Activated T-helper 17 cell treated with anti-CD3 and anti-CD28 coated beads, Interleukin-2, amount 50 U/mL, for 72 hours (primary cell): ENCODE measurements around the gene APBB2. TPM values are rescaled to one million over a fixed set of nuclear protein-coding genes. Genes with fewer than 3 reads are reported as not detected.
A peak's percentile ranks its signal among the peaks of the same experiment; 100 is the strongest.

Experiments used
- ATAC-seq: fragments of 150-1000 bp; cut with Tn5 transposase; replicated peaks from 2 replicates; pipeline ENCODE4 v1.10.0; 2021; ENCODE audit warnings: mild to moderate bottlenecking, moderate library complexity
- H3K27ac Mint-ChIP-seq: one replicate; pipeline ENCODE4 v1.8.0; 2022; ENCODE audit warnings: mixed read lengths
- H3K27me3 Mint-ChIP-seq: one replicate; pipeline ENCODE4 v1.8.0; 2022; ENCODE audit warnings: mixed read lengths
- H3K36me3 Mint-ChIP-seq: one replicate; pipeline ENCODE4 v1.8.0; 2022; ENCODE audit warnings: low read depth, mild to moderate bottlenecking, mixed read lengths
- H3K4me1 Mint-ChIP-seq: one replicate; pipeline ENCODE4 v1.8.0; 2022; ENCODE audit warnings: mixed read lengths
- H3K4me3 Mint-ChIP-seq: one replicate; pipeline ENCODE4 v1.8.0; 2022; ENCODE audit warnings: mild to moderate bottlenecking, mixed read lengths
- H3K9me3 Mint-ChIP-seq: one replicate; pipeline ENCODE4 v1.8.0; 2022; ENCODE audit warnings: mixed read lengths
- total RNA-seq, 2 donors: library from RNA; stranded (reverse); gene quantifications; one replicate each; pipeline ENCODE4 v1.2.3, GENCODE V29; 2022

The APBB2 gene
- total RNA-seq, 2 donors from 2014 or later, result 1.6 to 3.0 TPM

- Mint-ChIP-seq H3K27ac (no peak overlapping the region), H3K27me3 (peaks cover 6% of the 10 kb centered on the region), H3K9me3 (no peaks in the 10 kb centered on the region), H3K36me3 (no peaks in the 10 kb centered on the region), H3K4me3 (no peak overlapping the region), H3K4me1 (no peaks in the 10 kb centered on the region)
- ATAC-seq, result no peak
Measured at GRCh38 chr4:40778090-40778489, 436.3 kb downstream of the APBB2 start.

GRCh38 chr4:40769266-40769665 lies 445.1 kb downstream of the APBB2 start:
- no peaks in the 10 kb centered on the region for H3K36me3 Mint-ChIP-seq
- no peaks in the 10 kb centered on the region for H3K9me3 Mint-ChIP-seq
- H3K27me3 Mint-ChIP-seq, result peaks cover 13% of the 10 kb centered on the region
- no peak overlapping the region for H3K27ac Mint-ChIP-seq
- H3K4me3 Mint-ChIP-seq, result no peak overlapping the region
- no peaks in the 10 kb centered on the region for H3K4me1 Mint-ChIP-seq
- ATAC-seq, result no peak

GRCh38 chr4:40763228-40763716 lies 451.1 kb downstream of the APBB2 start:
- H3K36me3 Mint-ChIP-seq, result no peaks in the 10 kb centered on the region
- H3K9me3 Mint-ChIP-seq, result no peaks in the 10 kb centered on the region
- peak overlapping the region; percentile 42 for H3K4me3 Mint-ChIP-seq
- H3K27me3 Mint-ChIP-seq, result peaks cover 3% of the 10 kb centered on the region
- H3K27ac Mint-ChIP-seq, result peak overlapping the region; percentile 34
- ATAC-seq, result peak; percentile 97
- peaks cover 11% of the 10 kb centered on the region for H3K4me1 Mint-ChIP-seq

Other genes with a start within 250 kb of the APBB2 start
- 1 to 10 TPM; 1.0 to 4.9 TPM for gene UCHL1, start 42.4 kb upstream of the APBB2 start, total RNA-seq